ENCODE measurements around the gene SLC6A2. TPM values are rescaled to one million over a fixed set of nuclear protein-coding genes. Genes with fewer than 3 reads are reported as not detected.

The SLC6A2 gene
- total RNA-seq, 4 donors from 2014 or later, result not detected

DNA sequence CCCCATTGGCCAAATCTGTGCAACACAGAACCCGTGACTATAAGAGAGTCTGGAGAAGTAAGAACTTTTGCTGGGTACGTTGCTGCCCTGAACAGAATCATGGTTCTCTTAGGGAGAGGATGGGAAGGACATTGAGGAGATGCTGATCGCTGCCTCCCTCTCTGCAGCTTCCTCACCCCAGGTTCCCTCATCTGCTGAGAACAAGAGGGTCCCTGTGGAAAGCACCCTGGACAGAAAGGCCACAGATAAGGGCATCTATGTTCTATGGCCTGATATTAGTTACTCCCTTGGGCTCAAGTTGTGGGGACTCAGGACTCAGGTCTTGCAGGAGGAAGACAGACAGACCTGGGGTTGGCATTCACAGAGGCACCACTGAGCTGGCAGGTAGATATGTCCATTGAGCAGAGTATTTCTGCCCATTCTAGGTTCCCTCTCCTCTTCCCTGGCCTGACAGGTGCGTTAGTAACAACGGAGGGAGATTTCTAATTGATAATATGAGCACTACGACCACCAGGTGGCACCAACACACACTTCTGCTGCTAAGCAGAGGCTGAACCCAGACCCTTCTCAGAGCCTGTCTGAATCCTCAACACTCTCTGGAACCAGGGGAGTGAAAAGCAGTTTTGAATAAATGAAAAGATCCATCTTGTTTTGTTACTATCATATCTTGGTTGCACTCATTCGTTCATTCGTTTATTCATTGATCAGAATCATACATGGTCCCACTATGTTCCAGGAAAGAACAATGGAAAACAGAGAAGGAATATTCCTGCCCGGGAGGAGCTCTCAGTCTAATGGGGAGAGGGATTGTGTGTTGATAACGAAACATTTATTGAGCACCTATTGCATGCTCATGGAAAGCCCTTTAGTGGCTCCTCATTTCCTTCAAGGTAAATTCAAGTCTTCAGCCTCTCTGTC is 56.4 kb downstream of the SLC6A2 start:
- TF ChIP-seq POLR2A (IDR thresholded peaks at IDR 0.05) (no peak), CTCF (IDR thresholded peaks at IDR 0.05) (peak in 5 of 6 experiments; percentile 35 to 67 (median 56))

DNA sequence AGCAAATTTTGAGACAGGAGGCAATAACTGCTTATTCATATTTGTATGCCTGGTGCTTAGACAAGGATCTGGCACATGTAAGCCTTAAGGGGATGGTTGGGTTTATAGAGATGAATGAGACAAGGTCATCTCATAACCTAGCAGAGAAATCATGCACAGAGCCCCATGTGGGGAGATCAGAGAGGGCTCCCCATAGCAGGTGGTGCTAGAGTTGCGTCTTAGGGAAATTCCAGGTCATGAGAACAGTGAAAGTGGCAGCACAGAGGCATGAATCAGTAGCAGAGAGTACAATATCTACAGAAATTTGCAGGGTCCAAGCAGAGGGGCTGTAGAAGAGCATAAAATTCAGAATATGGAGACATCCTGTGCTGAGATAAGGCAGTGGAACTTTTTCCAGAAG is 57.3 kb downstream of the SLC6A2 start:
- no peak overlapping the region for H3K4me3 ChIP-seq (replicated peaks in 1 of 3)
- DNase-seq, result no peak
- no peaks in the 10 kb centered on the region for H3K4me1 ChIP-seq
- H3K27ac ChIP-seq, result no peak overlapping the region
- no peak for TF ChIP-seq POLR2A (IDR thresholded peaks at IDR 0.05)
- no peak for TF ChIP-seq CTCF (IDR thresholded peaks at IDR 0.05)
- intact Hi-C loops (cut with DNase I), result no loop called here
- H3K9me3 ChIP-seq, result no peaks in the 10 kb centered on the region
- 62 to 97% methylated on average over 1 of the region's 1 CpG for WGBS, 2 donors
- H3K27me3 ChIP-seq, result no peaks in the 10 kb centered on the region
- no peaks in the 10 kb centered on the region for H3K36me3 ChIP-seq

More for the DNA sequence above, 56.4 kb downstream of the SLC6A2 start:
- Histone ChIP-seq H3K4me3 (replicated peaks in 1 of 3) (no peak overlapping the region), H3K27me3 (no peaks in the 10 kb centered on the region), H3K36me3 (no peaks in the 10 kb centered on the region), H3K27ac (no peak overlapping the region), H3K9me3 (no peaks in the 10 kb centered on the region), H3K4me1 (no peaks in the 10 kb centered on the region)
- intact Hi-C loops (cut with DNase I), result no loop called here
- WGBS, 2 donors, result 26 to 30% methylated on average over 10 of the region's 10 CpGs
- DNase-seq, result peak; percentile 70 to 73

DNA sequence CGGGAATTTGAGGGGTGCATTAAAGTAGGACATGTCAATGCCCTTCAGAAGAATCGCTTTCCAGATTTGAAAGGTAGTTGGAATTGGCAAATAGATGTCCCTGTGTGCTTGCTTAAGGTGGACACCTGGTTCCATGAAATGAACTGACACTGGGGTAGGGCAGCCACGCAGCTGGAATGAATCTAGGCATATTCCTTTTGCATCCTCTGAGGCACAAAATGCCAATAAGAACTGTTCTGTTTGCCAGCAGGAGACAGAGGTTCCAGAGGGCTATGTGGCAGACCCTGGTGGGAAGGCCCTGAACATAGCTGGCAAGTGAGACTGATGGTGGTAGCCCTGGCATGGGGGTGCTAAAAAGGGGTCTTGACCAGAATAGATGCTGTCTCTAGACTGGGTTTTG is 61.5 kb downstream of the SLC6A2 start:
- Histone ChIP-seq H3K4me1 (no peaks in the 10 kb centered on the region), H3K9me3 (no peaks in the 10 kb centered on the region), H3K27me3 (no peaks in the 10 kb centered on the region), H3K4me3 (replicated peaks in 1 of 3) (no peak overlapping the region), H3K36me3 (no peaks in the 10 kb centered on the region), H3K27ac (no peak overlapping the region)
- 82 to 84% methylated on average over 3 of the region's 3 CpGs for WGBS, 2 donors
- intact Hi-C loops (cut with DNase I), result no loop called here
- DNase-seq, result no peak
- TF ChIP-seq POLR2A (IDR thresholded peaks at IDR 0.05) (no peak), CTCF (IDR thresholded peaks at IDR 0.05) (no peak)

GRCh38 chr16:55725055-55725777 is 69.4 kb downstream of the SLC6A2 start:
- H3K27me3 ChIP-seq, result no peaks in the 10 kb centered on the region
- intact Hi-C loops (cut with DNase I), result no loop called here
- no peaks in the 10 kb centered on the region for H3K36me3 ChIP-seq
- no peak for DNase-seq
- no peak for TF ChIP-seq POLR2A (IDR thresholded peaks at IDR 0.05)
- TF ChIP-seq CTCF (IDR thresholded peaks at IDR 0.05), result no peak
- WGBS, 2 donors, result 49 to 67% methylated on average over 5 of the region's 5 CpGs
- H3K27ac ChIP-seq, result no peak overlapping the region
- H3K4me1 ChIP-seq, result no peaks in the 10 kb centered on the region
- H3K9me3 ChIP-seq, result no peaks in the 10 kb centered on the region
- no peak overlapping the region for H3K4me3 ChIP-seq (replicated peaks in 1 of 3)

- intact Hi-C loops (cut with DNase I), result no loop called here
- H3K27me3 ChIP-seq, result no peaks in the 10 kb centered on the region
- H3K9me3 ChIP-seq, result no peaks in the 10 kb centered on the region
- no peak for DNase-seq
- no peaks in the 10 kb centered on the region for H3K36me3 ChIP-seq
- TF ChIP-seq POLR2A (IDR thresholded peaks at IDR 0.05) (no peak), CTCF (IDR thresholded peaks at IDR 0.05) (no peak)
- no peak overlapping the region for H3K4me3 ChIP-seq (replicated peaks in 1 of 3)
- no peaks in the 10 kb centered on the region for H3K4me1 ChIP-seq
- no peak overlapping the region for H3K27ac ChIP-seq
- 83 to 93% methylated on average over 5 to 6 of the region's 6 CpGs for WGBS, 2 donors
These were observed 73.0 kb downstream of the SLC6A2 start for GRCh38 chr16:55728797-55729196.

Data from thyroid gland (tissue), 4 donors.